BJ (cell line): ENCODE measurements around the gene CR1. TPM values are rescaled to one million over a fixed set of nuclear protein-coding genes. Genes with fewer than 3 reads are reported as not detected.

Source experiments
- CTCF ChIA-PET: fragments of 350-600 bp; formaldehyde crosslinking; extraction: SDS; loops from one replicate; lab custom pipeline; 2021; ENCODE audit warnings: antibody characterized with exemption, inconsistent platforms; lab: Yijun Ruan, JAX
- POLR2A ChIA-PET: fragments of 300-600 bp; sonication (Branson Sonifier 250); formaldehyde crosslinking; extraction: SDS; loops from one replicate; lab custom pipeline; 2021; ENCODE audit warnings: antibody characterized with exemption; lab: Charles Lee
- DNase-seq: peaks from one replicate; pipeline ENCODE4 v3.0.0-alpha.2; 2011; ENCODE audit warnings: low read depth
- H3K27me3 ChIP-seq: 2 replicates; pipeline ENCODE4 v1.6.0; 2011; ENCODE audit warnings: low read length; ENCODE audit not compliant: control insufficient read depth, insufficient read depth
- H3K36me3 ChIP-seq: 2 replicates; pipeline ENCODE4 v1.5.1; 2011; ENCODE audit warnings: low read length; ENCODE audit not compliant: control insufficient read depth, insufficient read depth
- H3K4me3 ChIP-seq: 2 replicates; pipeline ENCODE4 v1.5.1; 2011; ENCODE audit warnings: low read depth, mild to moderate bottlenecking, control low read depth, low read length
- polyA plus RNA-seq: library from polyadenylated mRNA; depleted of rRNA; stranded (reverse); fragments of >200 nt; gene quantifications from 2 replicates; pipeline ENCODE4 v1.2.3, GENCODE V29; 2011
- TF ChIP-seq, protein P1 (sequence below): IDR thresholded peaks from 2 replicates; pipeline ENCODE4 v1.5.1; 2011; ENCODE audit warnings: low read depth, mild to moderate bottlenecking, control low read depth, inconsistent platforms, low read length, moderate library complexity; ENCODE audit not compliant: insufficient read depth

CR1 gene
- polyA plus RNA-seq, 1 experiment, result not detected

DNA sequence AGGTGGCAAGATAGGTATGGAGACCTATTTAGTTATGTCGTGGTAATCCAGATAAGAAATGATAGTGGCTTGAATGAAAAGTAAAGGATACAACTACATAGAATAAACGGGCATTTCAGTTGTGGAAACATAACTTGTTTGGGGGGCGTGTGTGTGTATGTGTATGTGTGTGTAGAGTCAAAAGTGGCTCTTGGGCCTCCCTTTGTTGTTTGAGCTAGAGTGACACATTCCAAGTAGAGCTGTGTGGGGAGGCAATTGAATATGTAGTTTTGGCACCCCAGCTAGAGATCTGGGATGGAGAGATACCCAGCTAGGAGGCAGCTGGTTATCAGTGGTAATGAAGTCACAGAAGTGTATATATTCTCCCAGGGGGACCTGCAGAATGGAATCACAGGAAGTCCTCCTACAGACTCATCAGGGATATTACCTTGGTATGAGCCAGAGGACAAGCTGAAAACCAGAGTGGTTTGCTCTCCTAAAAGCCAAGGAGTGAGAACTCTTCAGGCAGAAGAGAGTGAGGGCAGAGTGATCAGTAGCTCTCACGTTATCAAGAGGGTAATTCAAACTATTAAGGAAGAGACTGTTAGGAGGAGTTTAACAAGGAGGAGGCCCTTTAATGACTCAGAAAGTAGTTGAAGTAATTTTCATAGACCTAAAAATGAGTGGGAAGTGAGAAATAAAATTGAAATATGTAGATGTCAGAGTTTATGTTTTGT, 154.1 kb downstream of the CR1 start:
- Histone ChIP-seq H3K4me3 (no peak overlapping the region), H3K27me3 (peaks cover 7% of the 10 kb centered on the region), H3K36me3 (no peaks in the 10 kb centered on the region)
- DNase-seq, result no peak
- POLR2A ChIA-PET, result interaction anchor here (0.6 kb wide), 1 partner anchor 11 kb away, joined by 4 read pairs; no protein-coding TSS in a partner anchor
- TF ChIP-seq, protein P1, sequence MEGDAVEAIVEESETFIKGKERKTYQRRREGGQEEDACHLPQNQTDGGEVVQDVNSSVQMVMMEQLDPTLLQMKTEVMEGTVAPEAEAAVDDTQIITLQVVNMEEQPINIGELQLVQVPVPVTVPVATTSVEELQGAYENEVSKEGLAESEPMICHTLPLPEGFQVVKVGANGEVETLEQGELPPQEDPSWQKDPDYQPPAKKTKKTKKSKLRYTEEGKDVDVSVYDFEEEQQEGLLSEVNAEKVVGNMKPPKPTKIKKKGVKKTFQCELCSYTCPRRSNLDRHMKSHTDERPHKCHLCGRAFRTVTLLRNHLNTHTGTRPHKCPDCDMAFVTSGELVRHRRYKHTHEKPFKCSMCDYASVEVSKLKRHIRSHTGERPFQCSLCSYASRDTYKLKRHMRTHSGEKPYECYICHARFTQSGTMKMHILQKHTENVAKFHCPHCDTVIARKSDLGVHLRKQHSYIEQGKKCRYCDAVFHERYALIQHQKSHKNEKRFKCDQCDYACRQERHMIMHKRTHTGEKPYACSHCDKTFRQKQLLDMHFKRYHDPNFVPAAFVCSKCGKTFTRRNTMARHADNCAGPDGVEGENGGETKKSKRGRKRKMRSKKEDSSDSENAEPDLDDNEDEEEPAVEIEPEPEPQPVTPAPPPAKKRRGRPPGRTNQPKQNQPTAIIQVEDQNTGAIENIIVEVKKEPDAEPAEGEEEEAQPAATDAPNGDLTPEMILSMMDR, result no peak
- CTCF ChIA-PET, result interaction anchor here (0.8 to 1.5 kb wide), 4 partner anchors 30 to 157 kb away, joined by 3 to 4 read pairs (median 3); no protein-coding TSS in a partner anchor

DNA sequence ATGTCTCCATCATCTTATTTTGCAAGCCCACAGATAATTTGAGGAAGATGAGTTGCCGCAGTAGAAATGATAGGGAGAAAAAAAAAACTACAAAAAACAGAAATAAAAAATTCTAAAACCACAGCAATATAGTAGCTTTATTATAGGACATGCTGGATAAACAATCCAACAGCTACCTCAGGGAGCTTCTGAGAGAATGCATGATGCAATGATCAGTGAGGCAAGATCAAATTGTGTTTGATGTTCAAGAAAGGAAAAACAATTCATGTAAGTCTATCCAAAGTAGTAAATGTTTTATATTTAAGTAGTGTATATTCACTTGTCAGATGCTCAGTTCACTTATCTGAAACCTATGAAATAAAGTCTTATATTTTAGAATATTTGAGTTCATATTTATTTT, 155.6 kb downstream of the CR1 start:
- CTCF ChIA-PET, result interaction anchor here (3.6 kb wide), 1 partner anchor 146 kb away, joined by 18 read pairs; no protein-coding TSS in a partner anchor

GRCh38 chr1:207654320-207654719, 158.4 kb downstream of the CR1 start:
- ChIA-PET CTCF (interaction anchor here (1.0 to 3.6 kb wide), 6 partner anchors 37 to 144 kb away, joined by 3 to 18 read pairs (median 5); no protein-coding TSS in a partner anchor), POLR2A (no interaction called here)
- TF ChIP-seq, protein P1, result 0 out of 2 replicates have a peak, but pooled peaks have one; percentile 18
- Histone ChIP-seq H3K36me3 (no peaks in the 10 kb centered on the region), H3K4me3 (no peak overlapping the region), H3K27me3 (no peaks in the 10 kb centered on the region; the same call in 1 of the 2 replicates)
- no peak for DNase-seq

More for the DNA sequence above, 155.6 kb downstream of the CR1 start:
- peaks cover 5% of the 10 kb centered on the region for H3K27me3 ChIP-seq
- DNase-seq, result no peak
- H3K4me3 ChIP-seq, result no peak overlapping the region
- H3K36me3 ChIP-seq, result no peaks in the 10 kb centered on the region
- POLR2A ChIA-PET, result no interaction called here
- TF ChIP-seq, protein P1, result no peak

DNA sequence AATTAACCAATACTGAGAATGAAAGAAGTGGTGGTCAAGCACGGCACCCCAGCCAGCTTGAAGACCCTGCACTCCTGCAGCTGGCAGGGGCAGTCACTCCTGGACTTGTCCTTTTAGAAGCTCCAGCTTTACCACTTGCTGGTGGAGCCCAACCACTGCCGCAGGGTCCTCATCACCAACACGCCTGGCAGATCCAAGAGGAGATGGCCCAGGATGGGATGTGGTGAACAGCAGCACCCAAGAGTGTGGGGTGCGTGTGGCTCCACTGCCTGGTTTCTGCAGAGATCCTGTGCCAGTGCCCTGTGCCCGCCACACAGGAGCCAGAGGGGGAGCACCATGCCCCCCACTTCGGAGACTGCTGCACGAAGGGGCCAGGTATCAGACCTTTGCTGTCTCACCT, 162.5 kb downstream of the CR1 start:
- TF ChIP-seq, protein P1, result no peak
- no peak for DNase-seq
- Histone ChIP-seq H3K36me3 (no peaks in the 10 kb centered on the region), H3K27me3 (no peaks in the 10 kb centered on the region; the same call in 1 of the 2 replicates), H3K4me3 (no peak overlapping the region)
- ChIA-PET POLR2A (no interaction called here), CTCF (no interaction called here)

- ChIA-PET POLR2A (no interaction called here), CTCF (no interaction called here)
These were observed 163.0 kb downstream of the CR1 start for GRCh38 chr1:207658904-207659485.

More at GRCh38 chr1:207658904-207659485, 163.0 kb downstream of the CR1 start:
- H3K4me3 ChIP-seq, result no peak overlapping the region
- TF ChIP-seq, protein P1, result no peak
- no peaks in the 10 kb centered on the region for H3K36me3 ChIP-seq
- H3K27me3 ChIP-seq, result no peaks in the 10 kb centered on the region; the same call in 1 of the 2 replicates
- DNase-seq, result no peak
